ENCODE results near the gene ATG3. TPM values are rescaled to one million over a fixed set of nuclear protein-coding genes. Genes with fewer than 3 reads are reported as not detected.
A peak's percentile ranks its signal among the peaks of the same experiment; 100 is the strongest.

ATG3 gene
- total and polyA plus RNA-seq, 12 donors, result 14.0 to 64.3 (median 42.8) TPM

DNA sequence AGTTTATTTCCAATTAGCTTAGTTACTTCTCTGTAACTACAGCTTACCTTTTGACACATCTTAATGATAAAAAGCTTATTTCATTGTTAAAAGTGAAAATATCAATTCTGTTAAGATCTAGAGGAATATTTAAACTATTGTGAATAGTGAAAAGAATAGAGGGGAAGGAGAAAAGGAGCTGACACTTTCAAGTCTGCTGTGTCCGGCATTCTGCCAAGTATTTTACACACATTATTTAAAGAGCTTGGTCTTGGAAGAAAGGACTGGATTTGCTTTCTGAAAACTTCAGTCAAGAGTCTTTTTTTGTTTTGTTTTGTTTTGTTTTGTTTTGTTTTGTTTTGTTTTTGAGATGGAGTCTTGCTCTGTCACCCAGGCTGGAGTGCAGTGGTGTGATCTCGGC lies 44.3 kb upstream of the ATG3 start:
- peaks cover 0 to 70% (median 0%) of the 10 kb centered on the region in 9 donors for H3K36me3 ChIP-seq
- ATAC-seq (no peak), DNase-seq (no peak)
- H3K4me1 ChIP-seq, result peaks cover 0 to 19% (median 11%) of the 10 kb centered on the region in 9 donors
- H3K27ac ChIP-seq, result peak overlapping the region in 1 of 10 donors; percentile 5
- 88 to 94% methylated on average over 2 of the region's 2 CpGs for WGBS, 2 donors
- H3K9me3 ChIP-seq, result no peaks in the 10 kb centered on the region
- intact Hi-C loops (cut with DNase I), result loop anchor here in 1 of 10 donors (10.0 kb wide), 1 partner anchor 209 kb away; no protein-coding TSS in a partner anchor
- no peak overlapping the region for H3K4me3 ChIP-seq
- TF ChIP-seq, protein P1, sequence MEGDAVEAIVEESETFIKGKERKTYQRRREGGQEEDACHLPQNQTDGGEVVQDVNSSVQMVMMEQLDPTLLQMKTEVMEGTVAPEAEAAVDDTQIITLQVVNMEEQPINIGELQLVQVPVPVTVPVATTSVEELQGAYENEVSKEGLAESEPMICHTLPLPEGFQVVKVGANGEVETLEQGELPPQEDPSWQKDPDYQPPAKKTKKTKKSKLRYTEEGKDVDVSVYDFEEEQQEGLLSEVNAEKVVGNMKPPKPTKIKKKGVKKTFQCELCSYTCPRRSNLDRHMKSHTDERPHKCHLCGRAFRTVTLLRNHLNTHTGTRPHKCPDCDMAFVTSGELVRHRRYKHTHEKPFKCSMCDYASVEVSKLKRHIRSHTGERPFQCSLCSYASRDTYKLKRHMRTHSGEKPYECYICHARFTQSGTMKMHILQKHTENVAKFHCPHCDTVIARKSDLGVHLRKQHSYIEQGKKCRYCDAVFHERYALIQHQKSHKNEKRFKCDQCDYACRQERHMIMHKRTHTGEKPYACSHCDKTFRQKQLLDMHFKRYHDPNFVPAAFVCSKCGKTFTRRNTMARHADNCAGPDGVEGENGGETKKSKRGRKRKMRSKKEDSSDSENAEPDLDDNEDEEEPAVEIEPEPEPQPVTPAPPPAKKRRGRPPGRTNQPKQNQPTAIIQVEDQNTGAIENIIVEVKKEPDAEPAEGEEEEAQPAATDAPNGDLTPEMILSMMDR (IDR thresholded peaks at IDR 0.05), result no peak
- no peaks in the 10 kb centered on the region for H3K27me3 ChIP-seq

DNA sequence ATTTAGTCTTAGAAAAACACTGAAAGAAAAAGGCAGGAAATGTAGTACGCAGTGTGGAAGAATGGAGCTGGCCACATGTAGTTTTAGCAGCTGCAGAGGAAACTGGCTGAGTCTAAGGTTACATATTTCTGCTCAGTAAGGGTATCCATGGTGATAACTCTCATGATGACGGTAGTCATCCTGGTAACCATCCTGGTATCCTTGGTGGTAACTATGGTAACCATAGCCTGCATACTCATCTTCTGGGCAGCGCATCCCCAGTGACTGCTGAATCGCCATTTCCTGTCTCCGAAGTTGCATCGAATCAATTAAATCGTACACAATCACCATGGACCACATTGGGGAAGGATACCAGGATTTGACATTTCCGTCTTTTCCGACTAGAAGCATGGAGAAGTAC lies 43.5 kb upstream of the ATG3 start:
- ATAC-seq, result peak in 6 of 8 donors; percentile 42 to 93 (median 66)
- peaks cover 0 to 76% (median 0%) of the 10 kb centered on the region in 9 donors for H3K36me3 ChIP-seq

DNA sequence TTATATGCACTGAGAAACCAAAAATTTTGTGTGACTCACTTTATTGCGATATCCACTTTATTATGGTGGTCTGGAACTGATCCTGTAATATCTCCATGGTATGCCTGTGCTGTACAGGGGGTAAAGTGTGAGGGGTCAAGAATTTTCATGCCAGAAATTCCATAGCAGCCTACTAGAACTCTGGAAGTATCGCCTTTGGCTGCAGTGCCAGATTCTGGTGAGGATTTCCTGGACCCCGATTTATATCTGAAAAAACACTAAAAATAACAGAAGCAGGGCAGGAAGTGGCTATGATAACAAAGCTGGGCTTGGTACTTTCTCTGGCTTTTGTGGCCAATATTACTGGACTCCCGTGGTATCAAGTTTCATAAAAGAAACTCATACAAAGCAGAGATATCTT lies 42.8 kb upstream of the ATG3 start:
- peak overlapping the region in 3 of 10 donors; percentile 37 to 58 (median 41) for H3K27ac ChIP-seq
- TF ChIP-seq, protein P1 (IDR thresholded peaks at IDR 0.05), result no peak
- DNase-seq, result peak in 1 of 2 donors; percentile 12
- WGBS, 2 donors, result 14 to 21% methylated on average over 4 of the region's 4 CpGs
- no peaks in the 10 kb centered on the region for H3K9me3 ChIP-seq
- no peak overlapping the region for H3K4me3 ChIP-seq
- intact Hi-C loops (cut with DNase I), result loop anchor here in 1 of 10 donors (10.0 kb wide), 1 partner anchor 210 kb away; no protein-coding TSS in a partner anchor
- peak in 4 of 8 donors; percentile 49 to 82 (median 62) for ATAC-seq
- peaks cover 0 to 75% (median 0%) of the 10 kb centered on the region in 9 donors for H3K36me3 ChIP-seq
- peaks cover 0 to 19% (median 11%) of the 10 kb centered on the region in 9 donors for H3K4me1 ChIP-seq
- H3K27me3 ChIP-seq, result no peaks in the 10 kb centered on the region

More for the DNA sequence above, 43.5 kb upstream of the ATG3 start:
- TF ChIP-seq, protein P1 (IDR thresholded peaks at IDR 0.05), result no peak
- intact Hi-C loops (cut with DNase I), result loop anchor here in 1 of 10 donors (10.0 kb wide), 1 partner anchor 210 kb away; no protein-coding TSS in a partner anchor
- H3K4me3 ChIP-seq, result no peak overlapping the region
- 58 to 72% methylated on average over 9 of the region's 9 CpGs for WGBS, 2 donors
- peaks cover 0 to 19% (median 11%) of the 10 kb centered on the region in 9 donors for H3K4me1 ChIP-seq
- no peaks in the 10 kb centered on the region for H3K27me3 ChIP-seq
- H3K27ac ChIP-seq, result peak overlapping the region in 4 of 10 donors; percentile 31 to 58 (median 39)
- H3K9me3 ChIP-seq, result no peaks in the 10 kb centered on the region
- DNase-seq, result peak in 1 of 2 donors; percentile 8

DNA sequence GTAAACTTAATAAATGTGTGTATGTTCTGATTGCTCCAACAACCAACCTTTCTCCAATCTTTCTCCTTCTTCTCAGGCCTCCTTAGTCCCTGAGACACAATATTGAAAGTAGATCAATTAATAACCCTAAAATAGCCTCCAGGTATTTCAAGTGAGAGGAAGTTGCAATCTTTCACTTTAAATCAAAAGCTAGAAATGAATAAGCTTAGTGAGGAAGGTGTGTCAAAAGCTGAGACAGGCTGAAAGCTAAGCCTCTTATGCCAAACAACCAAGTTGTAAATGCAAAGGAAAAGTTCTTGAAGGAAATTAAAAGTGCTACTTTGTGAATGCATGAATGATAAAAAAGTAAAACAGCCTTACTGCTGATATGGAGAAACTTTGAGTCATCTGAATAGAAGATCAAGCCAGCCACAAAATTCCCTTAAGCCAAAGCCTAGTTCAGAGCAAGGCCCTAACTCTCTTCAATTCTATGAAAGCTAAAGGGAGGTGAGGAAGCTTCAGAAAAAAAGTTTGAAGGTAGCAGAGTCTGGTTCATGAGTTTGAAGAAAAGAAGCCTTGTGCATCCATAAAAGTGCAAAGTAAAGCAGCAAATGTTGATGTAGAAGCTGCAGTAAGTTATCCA lies 40.6 kb upstream of the ATG3 start:
- intact Hi-C loops (cut with DNase I), result loop anchor here in 1 of 10 donors (10.0 kb wide), 1 partner anchor 212 kb away; no protein-coding TSS in a partner anchor
- no peak for DNase-seq
- no peaks in the 10 kb centered on the region for H3K27me3 ChIP-seq
- TF ChIP-seq, protein P1 (IDR thresholded peaks at IDR 0.05), result no peak
- H3K36me3 ChIP-seq, result peaks cover 0 to 60% (median 0%) of the 10 kb centered on the region in 9 donors
- H3K9me3 ChIP-seq, result no peaks in the 10 kb centered on the region
- ATAC-seq, result no peak
- H3K4me3 ChIP-seq, result no peak overlapping the region
- H3K27ac ChIP-seq, result no peak overlapping the region
- peaks cover 0 to 19% (median 11%) of the 10 kb centered on the region in 9 donors for H3K4me1 ChIP-seq

Data from heart right ventricle (tissue), 16 donors.